ENCODE data around the gene PLPP4.

The PLPP4 gene

DNA sequence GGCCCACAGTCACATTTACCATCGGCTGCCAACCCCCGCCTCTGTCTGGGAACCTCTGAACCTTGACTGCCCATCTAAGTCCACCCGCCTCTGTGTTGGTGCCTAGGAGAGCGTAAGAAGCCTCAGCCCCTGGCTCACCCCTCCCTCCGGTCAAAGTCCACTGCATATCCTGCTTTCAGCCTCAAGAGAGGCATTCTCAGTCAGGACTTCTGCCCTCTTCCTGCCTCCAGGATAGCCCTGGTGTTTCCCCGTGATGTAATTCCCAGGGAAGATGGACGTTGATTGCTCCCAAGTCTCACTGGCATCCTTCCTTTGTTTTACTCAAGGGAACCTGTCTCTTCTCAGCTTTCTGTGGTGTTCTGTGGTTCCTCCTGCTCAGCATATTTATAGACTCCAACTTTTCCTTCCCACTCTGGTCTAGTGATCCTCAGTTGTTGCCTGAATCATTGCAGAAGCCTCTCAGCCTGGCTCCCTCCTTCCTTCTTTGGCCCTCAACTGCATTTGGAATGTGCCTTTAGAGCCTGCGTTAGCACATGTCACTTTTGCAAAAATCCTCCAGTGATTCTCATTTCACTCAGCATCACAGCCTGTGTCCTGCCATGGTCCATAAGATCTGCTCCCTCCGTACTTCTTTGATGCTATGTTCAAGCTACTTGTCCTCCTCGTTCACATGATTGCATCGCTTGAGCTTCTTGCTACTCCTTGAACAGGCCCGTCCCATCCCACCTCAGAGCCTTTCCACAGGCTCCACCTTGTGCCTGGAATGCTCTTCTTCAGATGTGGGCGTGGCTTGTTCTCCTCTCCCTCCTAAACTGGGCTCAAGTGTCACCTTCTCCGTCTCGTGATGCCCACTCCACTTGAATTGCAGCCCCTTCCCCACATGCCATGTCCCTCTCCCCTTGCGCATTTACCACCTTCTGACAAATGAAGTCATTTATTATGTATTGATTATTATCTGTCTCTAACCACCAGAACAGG lies 124.2 kb downstream of the PLPP4 start:
- no peak for DNase-seq

DNA sequence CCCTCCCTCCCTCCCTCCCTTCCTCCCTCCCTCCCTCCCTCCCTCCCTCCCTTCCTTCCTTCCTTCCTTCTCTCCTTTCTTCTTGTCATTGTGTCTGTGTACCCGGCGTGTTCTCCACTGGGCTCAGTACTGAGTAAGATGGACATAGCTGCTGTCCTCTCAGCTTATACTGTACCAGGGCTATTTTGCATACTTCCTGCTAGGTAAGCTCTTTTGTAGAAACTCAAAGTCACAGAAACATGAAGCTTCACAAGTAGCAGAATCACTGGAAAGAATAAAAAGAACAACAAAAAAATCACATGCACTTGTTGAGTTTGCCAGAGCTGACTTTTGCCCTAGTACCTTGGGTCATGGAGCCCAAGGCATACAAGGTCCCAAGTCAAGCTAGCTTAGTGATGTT lies 125.7 kb downstream of the PLPP4 start:
- DNase-seq, result no peak

DNA sequence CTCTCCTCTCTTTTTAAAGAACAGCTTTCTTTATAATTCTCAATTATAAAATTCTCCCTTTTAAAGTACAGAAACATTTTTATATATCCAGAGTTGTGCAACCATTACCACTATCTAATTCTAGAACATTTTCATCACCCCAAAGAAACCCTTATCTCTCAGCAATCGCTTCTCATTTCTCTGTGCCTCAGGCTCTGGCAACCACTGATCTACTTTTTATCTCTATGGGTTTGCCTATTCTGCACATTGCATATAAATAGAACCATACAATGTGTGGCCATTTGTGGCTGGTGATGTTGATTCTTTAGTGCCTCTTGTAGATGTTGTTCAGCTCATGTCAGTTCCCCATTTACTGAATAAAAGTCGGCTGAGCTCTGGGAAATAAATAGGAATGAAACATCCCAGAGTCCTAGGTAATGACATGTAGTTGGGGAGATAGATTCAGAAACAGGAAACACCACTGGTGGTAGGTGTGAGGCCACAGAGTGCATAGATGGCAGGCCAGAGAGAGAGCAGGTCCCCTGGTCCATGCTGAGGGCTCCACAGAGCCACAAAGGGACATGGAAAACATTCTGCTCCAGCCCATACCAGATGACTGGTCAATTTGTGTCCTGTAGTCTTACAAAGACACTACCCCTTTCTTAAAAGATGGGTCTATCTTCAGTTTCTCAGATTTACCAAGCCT lies 126.5 kb downstream of the PLPP4 start:
- DNase-seq, result no peak

DNA sequence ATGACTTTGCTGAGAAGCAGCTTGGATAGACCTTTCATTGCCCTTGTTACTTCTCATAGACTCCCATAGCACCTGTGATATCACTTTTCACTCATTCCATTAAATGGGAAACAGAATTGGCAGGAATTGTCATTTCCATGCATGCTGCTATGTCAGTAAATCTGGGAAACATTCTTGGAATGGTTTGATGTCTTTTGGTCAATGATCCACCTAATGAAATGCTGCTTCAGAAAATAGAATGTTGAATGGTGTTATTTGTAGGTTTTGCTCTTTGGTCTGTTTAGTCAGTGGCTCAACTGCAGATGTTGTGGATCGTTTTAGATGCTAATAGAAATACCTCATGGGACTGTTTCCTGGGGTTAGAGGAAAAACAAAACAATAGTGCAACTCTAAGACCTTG lies 127.8 kb downstream of the PLPP4 start:
- DNase-seq, result no peak

DNA sequence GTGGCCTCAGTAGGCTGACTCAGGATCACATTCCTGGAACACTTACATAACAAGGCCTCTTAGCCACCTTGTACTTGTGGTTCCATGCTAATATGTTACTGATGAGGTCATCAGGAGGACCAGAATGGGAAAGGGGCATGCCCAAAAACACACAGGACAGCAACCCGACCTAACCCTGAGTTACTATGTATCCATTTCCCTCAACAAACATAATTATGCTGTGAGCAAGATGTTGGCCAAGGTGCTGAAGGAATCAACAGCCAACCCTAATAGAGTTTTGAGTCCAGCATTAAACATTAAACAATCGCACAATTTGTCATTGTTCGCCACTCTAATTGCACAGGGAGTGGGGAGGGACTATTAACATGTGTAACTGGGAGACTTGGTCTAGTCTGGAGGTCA lies 129.4 kb downstream of the PLPP4 start:
- no peak for DNase-seq

DNA sequence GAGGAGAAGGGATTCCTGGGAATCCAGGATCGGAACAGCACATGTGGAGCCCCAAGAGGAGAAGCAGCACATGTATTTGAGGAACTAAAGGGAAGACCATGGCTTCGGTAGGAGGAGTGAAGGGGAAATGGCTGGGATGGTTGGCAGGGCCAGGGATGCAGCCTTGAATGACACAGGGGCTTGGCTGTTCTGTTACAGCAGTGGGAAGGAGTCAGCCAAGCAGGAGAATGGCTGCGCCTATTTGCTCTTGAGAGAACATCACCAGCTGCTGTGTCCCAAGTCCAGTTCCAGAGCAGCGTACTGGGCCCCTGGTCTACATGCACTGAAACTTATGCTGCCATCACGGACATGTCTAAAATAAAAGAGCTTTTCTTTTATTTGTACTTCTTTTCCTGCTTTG lies 130.0 kb downstream of the PLPP4 start:
- DNase-seq, result no peak

DNA sequence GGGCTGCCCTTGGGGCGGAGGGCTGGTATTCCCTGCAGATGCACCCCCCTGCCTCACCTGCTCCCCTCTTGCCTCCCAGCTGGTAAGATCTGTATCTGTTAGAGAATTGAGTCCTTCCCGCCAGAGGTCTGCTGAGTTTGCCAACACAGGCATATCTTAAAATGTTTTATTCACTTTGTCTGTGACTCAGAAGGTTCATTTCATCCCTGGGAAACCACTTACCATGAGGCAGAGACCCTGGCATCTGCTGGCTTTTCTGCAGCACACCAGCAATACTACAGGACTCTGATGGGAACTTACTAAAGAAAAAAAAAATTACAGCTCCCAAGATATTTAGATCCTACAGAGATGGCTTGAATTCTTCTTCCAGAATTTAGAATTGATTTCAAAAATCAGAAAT lies 131.3 kb downstream of the PLPP4 start:
- DNase-seq, result no peak

DNA sequence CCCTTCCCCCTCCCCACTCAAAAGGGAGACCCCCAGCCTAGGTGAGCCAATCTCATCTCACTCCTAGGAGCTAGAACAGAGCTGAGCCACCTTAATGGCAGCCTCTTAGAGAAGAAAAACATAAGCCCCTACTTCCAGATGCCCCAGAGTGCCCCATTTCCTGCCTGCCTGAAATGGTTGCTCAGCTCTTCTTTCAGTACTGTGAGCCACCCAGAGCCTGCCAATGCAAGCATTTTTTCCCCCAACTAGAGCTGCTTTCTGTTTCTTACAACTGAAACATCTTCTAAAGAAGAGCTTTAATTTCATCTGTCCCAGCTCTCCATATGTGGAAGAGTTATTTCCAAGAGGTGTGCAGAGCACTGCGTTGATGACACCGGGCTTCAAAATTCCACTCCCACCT lies 136.7 kb downstream of the PLPP4 start:
- DNase-seq, result no peak

DNA sequence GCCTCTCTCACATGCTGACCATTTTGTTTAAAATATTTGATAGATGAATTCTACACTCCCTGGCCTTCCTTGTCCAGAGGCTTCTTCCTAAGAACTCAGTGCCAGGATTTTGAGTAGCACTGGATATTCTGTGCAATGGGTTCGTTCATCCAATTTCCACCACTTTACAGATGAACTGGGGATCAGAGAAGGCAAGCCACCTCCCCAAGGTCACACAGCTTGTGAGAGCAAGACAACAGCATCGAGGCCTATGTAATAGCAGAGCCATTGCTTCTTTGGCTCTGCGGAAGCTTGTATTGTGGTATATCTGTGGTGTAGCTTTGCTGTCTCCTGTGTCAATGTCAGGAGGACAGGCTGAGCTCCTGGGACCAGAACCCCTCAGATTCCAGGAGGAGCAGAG lies 140.9 kb downstream of the PLPP4 start:
- DNase-seq, result no peak

DNA sequence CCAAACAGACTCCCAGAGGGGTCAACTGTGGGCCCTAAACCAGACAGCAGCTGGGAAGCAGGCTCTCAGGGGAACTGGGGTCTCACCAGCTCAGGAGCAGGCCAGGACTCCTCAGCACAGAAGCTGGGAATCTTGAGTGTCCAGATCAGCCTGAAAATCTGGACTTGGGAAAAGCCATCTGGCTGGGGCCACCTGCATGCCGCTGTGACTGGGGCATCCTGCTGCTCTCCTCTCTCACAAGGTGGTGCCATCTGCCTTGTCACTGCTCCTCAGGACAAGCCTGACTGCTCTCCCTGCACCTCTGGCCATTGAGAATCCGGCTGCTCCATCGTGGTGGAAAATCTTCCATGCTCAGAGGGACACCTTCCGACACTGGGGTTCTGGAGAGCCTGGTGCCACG lies 141.4 kb downstream of the PLPP4 start:
- no peak for DNase-seq

DNA sequence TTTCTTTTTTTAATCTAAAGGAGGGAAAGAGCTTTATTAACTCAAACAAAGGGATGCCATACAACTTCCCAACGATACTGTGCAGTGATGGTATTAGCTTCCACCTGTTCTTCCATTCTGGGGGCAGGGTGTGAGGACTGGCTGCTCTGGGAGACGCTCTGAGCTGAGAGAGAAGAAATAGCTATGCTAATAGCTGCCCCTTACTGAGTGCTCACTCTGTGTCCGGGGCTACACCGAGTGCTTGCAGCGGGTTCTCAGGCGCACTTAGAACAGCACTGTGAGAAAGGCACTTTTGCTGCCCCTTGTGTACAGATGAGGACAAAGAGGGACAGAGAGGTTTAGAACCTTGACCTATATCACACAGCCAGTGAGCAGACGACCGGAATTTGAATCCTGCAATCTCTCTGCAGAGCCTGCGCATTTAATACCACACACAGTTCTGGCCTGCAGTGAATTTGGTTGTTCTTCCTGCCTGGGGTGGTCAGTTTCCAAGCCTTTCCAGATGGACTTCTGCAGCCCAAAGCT lies 142.2 kb downstream of the PLPP4 start:
- DNase-seq, result no peak

DNA sequence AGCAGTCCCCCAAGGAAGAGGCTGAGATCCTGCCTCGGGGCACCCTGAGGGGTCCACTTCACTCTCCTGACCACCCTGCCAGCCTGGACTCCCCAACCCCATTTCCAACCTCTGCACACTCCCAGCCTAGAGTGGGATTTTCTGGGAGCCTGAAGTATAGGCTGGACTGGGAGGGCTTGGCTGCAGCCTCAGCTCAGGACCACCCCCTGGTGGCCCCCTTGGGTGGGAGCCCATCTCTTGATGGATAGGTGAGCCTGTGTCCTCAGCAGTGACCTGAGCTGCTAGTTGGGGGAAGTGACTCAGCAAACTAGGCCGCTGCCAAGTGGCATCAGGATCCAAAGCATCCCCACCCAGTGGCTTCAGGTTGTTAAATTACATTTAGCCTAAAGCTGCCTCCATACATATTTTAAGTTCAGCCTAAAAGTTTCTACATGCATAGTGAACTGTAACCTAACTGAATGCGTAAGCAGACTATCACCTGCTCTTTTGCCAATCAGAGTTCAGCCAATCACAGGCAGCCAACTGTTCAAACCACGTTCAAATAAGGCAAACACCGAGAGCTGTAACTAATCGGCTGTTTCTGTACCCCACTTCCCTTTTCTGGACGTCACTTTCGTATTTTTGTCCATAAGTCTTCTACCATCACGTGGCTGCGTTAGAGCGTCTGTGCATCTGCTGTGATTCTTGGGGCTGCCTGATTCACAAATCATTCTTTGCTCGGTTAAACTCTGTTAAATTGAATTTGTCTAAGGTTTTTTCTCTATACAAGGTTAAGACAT lies 144.0 kb downstream of the PLPP4 start:
- no peak for DNase-seq

DNA sequence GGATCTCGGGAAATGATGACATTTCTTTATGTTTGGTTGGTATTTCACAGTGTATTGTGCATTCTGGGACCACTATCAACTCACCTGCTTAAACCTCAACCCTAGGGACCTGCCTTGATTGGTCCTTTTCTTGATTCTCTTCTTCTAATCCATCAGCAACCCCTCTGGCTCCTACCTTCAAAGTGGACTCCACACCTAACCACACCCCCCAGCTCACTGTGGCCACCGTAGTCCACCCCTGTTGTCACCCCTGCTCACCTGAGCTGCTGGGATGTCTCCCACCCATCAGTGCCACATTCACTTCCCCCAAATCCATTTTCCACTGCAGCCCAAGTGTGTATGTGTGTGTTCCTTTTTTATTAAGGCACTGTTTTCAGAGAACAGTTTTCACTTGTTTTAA lies 145.0 kb downstream of the PLPP4 start:
- DNase-seq, result no peak

DNA sequence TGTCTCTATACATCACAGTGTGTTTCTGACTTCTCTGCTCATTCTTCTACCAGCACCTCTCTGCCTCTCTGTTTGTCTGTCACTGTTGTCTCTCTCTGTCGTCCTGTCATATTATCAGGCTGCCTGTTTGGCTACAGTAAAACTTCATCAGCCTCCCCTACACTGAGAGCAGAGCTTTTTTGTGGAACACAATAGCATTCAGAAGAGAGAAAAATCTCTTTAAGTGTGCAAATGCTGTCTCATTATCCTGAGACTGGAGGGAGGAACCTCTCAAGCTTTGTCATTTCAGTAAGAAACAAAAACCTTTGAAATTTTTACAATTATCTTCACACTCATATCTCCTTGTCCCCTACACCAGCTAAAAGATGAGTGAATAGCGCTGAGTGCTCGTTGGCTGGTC lies 148.4 kb downstream of the PLPP4 start:
- no peak for DNase-seq

DNA sequence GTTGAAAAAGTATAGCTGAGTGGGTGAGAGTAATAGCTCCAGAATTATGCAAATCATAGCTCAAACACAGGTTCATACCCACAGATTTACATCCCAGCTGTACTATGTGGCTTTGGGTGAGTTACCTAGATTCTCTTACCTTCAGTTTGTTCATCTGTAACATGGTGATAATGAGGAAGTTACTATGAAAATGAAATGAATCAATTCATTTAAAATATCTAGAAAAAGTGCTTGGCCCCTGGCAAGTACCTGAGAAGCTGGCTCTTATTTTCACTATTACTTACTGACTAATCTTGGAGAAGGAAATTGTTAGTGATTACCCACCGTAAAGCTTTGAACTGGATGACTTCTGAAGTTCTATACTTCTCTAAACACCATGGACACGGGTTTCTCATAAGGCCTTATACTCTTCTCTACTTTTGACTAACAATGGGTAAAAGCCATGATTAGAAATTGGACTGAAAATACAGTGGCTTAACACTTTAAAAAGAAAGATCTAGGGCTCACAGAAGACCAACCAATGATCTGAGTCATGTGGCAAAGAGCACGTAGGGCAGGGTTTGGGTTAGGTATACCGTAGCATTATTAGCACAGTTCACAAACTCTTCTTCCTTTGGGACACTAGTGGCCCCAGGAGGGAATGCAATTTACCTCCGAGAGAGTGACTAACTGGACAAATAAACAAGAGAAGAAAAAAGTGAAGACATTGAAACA lies 149.2 kb downstream of the PLPP4 start:
- no peak for DNase-seq

DNA sequence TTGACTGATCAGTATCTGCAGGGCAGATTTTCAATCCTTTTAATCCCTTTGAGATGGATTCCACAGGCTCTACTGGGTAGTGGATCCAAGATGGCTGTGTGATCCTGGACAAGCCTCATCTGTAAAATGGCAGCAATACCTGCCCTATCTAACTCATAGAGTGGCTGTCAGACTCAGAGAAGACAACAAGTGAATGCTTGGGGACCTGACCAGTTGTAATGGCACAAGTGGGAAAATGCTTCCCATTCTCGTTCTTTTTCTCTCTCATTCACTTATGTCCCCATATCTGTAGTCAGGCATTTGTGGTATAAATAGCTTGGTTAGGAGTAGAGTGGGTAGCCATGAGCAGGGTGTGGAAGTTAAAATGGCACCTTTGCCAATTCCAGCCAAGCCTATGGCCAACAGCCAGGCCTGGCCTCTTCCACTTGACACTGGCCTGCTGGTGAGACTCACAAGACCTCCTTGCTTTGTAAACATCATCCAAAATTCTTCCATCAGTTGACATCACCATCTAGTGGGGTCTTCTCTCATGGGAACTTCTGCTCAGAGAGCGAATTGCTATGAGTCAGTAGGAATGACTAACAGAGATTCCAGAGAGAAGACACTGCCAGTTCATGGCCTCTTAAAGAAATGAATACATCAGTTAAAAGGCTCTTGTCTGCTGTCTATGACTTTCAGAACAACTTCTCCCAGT lies 150.1 kb downstream of the PLPP4 start:
- DNase-seq, result no peak

DNA sequence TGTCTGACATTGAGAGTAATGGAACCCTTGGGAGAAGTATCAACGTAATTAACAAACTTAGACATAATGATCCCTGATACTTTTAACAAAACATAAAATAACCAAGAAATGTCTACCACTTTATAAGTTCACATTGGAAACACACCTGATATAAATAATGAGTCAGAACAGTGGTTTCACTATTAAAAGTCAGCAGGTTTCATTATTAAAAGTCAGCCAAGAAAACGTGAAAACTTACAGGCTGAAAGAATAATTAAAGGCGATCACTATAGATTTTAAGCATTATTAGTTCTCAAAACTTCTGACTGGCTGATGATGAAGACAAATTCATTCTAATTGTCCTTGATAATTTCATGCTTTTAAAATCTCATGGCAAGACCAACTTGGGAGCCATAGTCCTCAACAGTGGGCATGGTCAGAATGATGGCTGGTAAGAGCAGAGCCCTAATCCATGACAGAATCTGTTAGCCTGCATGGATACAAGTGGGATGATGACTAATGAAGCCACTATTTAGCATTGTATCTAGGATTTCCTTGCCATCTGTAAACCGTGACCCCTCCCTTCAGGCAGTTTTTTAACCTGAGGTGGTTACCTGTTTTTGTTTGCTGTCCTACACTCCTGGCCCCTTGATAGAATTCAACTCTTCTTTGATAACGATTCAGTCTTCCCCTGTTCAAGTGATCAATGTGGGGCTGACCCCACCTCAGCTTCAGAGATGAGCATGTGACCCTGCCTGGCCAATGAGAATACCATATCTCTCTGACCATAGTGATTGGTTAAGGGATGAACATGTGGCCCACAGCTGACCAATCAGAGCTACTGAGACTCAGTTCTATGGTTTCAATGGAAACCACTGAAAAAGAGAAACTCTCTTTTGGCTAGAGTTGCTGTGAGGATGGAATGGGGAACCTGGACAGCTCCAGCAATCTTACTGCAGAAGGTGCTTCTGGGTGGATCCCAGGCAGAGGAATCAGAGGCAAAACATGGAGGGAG lies 151.0 kb downstream of the PLPP4 start:
- no peak for DNase-seq

DNA sequence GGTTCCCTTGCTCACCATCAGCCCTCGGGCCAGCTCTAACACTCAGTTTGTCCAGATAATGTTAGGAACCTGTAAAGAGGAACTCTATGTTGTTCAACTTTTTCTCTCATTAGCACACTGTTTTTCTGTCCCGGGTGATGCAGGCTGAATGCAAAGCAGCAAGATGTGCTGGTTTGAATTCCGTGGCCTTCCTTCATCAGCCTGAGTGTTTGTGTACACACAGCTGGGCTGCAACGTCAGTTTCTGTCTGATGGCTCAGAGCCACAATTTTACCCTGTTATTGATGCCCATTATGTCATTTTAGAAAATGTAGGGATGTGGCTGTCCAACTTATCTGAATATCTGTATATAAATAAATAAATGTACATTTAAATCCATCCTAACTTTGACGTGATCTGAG lies 152.0 kb downstream of the PLPP4 start:
- no peak for DNase-seq

DNA sequence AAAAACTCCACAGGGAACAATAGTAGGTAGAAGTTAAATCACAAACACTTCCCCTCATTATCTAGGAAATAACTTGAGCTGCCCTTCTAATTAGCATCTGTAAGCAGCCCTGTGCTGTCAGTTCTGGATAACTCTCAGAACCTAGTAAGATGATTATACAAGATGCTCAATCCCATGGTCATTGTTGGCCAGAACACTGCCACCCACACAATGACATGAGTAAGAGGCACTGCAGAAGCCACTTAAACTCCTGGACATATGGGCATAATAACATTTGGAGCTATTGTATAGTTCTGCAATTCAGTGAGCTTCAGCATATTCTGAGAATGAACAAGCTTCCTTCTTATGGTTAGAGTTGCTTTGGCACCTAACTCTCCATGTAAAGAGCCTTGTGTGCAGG lies 153.8 kb downstream of the PLPP4 start:
- DNase-seq, result no peak

DNA sequence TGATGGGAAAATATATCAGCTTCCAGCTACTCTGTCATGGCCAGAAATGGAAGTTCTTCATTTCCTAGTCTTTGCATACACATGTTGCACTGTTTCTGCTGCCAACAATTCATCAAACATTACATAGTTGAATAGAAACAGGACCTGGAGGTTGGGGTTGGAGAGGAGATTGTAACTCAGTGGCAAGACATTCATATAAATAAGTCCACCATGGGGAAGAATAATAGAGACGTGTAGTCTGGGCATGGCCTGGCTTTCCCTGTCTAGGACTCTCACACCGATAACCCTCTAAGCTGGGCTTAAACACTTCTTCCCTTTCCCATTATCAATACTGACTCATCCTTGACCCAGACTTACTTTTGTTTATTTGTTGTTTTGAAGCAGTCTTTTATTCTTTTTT lies 155.7 kb downstream of the PLPP4 start:
- DNase-seq, result no peak

DNA sequence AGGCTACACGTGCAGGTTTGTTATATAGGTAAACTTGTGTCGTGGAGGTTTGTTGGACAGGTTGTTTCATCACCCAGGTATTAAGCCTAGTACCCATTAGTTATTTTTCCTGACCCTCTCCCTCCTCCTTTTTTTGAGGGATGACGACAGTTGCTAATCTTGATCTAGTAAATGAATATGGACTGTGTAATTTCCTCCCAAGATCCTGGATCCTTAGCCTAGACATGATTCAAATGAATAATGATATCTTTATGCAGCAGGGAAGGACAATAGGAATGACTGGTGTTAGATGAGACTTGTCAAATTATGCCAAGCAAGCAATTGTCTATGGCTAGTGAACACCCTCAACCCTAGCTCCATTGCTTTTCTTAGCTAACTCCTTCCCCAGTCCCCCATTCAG lies 156.2 kb downstream of the PLPP4 start:
- DNase-seq, result no peak
